Suppressor macrophage (primary cell): ENCODE measurements around the gene LYST.

Experiments used
- DNase-seq, 4 experiments: peaks; one replicate each; pipeline ENCODE4 v3.0.0-alpha.2; 2020 to 2022

The LYST gene

DNA sequence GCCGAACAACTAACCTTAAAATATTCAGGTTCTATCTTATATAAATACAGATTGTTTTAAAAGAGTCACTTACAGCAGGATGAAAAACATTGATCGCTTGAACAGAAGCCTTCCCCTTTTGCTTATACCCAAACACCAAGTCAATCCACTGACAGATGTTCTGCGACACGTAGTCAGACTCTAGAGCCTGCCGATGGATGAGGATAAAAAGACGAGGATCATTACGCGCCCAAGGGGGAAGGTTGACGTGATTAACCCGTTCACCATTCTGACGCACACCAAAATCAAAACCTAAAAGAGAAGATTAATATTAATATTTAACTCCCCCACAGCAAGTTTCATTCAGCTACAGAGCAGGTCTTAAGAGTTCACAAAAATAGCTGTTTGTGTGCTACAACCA lies 157.7 kb downstream of the LYST start:
- no peak for DNase-seq

DNA sequence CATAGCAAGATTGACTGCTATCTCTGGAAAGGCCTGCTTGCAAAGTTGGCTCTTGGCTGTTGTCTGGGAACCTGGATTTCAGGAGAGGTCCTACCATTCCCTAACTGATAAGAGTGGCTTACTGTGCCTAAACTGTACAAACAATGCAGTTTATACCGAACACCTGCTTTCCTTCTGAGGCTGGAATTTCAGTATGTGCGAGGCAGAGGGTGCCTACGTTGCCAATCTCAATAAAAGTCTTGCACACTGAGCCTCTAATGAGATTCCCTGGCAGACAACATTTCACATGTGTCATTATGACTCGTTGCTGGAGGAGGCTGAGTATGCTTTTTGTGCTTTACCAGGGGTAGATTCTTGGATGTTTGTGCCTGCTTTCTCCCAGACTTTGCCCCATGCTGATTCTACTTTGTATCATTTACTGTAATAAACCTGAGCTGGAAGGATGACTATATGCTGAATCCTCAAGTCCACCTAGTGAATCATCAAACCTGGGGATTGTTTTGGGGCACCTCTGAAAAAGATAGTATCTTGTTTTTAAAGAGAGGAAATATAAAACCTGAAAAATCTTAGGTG lies 158.2 kb downstream of the LYST start:
- DNase-seq: no peak

DNA sequence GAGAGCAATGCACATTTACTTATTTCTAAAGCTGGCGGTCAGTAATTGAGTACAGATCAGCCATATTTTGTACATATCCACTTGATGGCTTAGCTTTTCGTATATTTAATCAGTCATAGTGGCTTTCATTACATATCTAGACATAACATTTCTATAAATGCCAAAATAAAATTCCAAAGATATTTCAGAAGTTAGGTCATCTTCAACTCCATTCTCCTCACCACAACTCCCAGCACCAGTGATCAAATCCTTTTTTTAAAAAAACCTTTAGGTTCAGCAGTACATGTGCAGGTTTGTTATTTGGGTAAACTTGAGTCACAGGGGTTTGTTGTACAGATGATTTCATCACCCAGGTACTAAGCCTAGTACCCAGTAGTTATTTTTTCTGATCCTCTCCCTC lies 163.2 kb downstream of the LYST start:
- DNase-seq: no peak

DNA sequence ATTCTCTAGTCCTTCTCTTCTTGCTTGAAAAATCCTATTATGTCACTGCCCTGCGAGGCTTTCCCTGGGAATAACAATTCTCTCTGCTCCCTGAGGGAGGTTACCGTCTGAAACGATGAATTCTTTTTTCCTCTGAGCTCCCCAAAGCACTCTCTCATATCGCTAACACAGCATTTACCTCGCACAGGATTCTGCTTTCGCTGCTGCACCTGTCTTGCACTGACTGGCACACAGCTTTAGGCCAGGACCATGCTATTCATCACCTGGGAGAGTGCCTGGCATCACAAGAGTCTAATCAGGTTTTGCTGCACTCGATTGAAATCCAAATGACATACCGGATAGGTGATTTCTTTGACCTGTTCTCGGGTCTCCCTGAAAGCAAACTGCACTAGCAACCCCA lies 164.3 kb downstream of the LYST start:
- DNase-seq: no peak

DNA sequence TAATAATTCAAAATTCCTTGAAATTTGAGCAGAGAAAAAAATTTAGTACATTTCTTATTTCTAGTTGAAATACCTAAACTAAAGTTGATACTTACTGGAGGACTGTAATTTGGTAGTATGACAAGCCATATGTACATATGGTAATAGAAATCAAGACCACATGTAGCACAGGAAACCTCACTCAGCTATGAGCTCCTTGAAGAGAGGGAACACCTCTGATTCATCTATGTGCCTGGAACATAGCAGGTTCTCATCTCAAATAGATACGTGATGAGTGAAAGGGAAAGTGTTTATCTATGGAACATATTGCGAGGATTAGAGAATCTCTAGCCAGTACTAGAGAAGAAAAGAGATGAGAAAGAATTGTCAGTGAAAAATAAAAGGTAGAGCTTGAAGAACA lies 169.2 kb downstream of the LYST start:
- DNase-seq: no peak

DNA sequence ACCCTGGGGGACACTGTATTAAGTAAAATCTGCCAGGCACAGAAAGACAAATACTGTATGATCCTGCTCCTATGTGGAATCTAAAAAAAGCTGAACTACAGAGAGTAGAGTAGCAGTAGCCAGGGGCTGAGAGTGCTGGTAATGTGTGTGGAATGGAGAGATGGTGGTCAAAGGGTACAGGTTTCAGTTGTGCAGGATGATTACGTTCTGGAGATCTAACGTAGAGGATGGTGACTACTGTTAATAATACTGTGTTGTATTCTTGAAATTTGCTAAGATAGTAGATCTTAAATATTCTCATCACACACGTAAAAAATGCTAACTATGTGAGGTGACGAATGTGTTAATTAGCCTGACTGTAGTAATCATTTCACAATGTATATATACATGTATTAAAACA lies 177.3 kb downstream of the LYST start:
- no peak for DNase-seq

DNA sequence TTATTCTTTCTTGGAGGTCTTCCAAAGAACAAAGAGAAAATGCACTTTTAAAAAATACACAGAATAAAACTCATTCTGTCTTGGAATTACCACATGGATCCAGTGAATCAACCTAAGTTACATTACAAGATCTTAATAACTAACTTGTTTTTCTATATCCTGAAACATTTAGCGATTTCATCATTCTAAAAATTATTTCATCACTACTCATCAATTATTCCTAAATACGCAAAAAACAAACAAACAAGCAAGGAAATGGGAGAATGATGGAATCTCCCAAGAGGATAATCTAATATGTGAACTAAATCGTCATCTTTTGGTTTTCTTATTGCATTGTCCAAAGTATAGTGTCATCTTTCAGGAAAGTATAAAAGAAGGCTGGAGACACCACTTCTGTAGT lies 178.6 kb downstream of the LYST start:
- no peak for DNase-seq

DNA sequence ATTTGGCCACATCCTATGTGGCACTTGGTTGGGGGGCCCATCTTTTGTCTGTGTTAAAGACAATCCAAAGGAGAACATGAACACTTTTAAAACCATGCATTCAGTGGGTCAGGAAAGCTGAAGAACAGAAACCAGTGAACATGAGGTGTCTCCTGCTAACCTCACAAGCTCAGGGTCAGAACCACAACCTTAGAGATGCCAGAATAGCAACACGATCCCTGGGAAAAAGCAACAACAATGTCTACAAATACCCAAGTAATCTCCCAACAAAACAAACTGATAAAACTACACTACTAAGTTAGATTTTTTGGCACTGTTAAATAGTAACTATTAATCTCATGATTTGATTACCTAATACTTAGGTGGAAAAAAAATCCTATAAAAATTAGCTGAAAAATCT lies 183.1 kb downstream of the LYST start:
- no peak for DNase-seq

DNA sequence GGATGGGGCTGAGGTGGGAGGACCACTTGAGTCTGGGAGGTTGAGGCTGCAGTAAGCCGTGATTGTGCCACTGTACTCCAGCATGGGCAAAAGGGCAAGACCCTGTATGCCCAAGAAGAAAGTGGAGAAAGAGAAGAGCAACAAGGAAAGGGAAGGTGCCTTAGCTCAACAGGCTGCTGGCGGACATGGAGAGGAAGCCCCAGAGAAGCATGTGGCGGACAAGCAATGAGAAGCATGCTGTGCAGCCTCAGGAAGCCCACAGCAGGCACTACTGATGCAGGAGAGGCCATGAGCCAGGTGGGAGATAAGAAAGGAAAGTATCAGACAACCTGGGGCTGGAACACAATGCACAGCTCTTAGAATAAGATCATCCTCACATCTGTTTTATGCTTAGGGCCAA lies 184.5 kb downstream of the LYST start:
- no peak for DNase-seq

DNA sequence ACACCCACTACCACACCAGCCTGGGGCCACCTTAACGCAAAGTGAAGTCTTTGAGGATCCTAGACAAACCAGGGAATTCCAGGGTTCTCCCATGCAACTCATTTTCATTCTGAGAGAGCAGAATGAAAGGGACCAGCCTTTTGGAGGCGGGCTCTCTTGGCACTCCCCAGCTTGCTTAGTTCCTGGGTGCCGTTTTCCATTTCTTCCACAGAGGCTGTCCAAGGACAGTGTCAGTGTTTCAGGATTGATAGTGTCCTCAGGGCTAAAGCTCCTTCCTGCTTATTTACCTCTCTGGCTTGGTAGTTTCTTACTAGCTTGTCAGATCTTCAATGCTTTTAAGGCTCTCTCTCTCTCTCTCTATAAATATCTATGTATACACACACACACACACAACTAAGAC lies 187.1 kb downstream of the LYST start:
- peak in 1 of 4 experiments; percentile 11 for DNase-seq

DNA sequence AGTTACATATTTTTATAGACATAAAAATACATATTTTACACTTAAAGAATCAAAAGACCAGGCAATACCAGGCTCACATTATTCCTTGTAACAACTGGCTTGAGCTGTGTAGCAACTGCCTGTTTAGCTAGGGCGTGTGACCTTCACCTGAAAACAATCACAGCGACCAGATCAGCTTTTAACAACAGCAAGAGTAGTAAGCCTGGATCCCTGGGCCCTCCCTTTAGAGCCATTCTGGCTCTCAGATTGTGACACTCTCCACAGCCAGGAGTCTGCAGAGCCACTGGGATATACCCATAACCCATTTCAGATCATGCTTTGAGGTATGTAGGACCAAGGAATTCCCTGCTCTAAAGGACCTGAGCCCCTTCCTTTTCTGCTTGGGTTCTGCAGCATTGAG lies 187.7 kb downstream of the LYST start:
- DNase-seq: no peak

DNA sequence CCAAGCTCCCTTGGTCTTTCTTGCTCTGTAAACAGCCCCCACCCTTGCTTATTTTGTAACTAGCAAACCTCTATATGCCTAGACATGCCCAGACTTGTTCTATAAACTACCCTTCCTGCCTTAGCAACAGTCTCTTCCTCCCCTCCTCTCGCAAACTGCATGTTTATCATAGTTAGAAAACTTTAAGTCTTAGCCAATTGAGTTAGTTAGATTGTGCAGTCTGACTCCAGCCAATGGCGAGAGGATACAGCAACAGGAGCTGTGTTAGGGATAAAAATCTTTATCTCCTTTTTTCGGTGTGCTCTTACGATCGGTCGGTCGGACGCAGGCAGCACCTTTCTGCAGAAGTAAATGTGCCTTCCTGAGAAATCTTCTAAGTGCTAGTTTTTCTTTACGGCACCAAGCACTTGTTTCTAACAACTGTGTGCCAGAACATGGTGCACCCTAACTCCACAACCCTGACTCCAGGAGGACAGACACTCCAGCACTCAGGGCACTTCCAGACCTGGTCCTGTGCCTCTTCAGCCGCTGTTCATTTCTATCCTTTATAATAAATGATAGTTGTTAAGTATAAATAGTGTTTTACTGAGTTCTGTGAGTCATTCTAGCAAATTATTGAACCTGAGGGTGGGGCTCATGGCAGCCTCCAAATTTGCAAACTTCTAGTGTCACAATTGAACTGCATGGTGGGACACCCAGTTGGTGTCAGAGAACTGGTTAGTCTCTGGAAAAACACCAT lies 191.4 kb downstream of the LYST start:
- DNase-seq: no peak

DNA sequence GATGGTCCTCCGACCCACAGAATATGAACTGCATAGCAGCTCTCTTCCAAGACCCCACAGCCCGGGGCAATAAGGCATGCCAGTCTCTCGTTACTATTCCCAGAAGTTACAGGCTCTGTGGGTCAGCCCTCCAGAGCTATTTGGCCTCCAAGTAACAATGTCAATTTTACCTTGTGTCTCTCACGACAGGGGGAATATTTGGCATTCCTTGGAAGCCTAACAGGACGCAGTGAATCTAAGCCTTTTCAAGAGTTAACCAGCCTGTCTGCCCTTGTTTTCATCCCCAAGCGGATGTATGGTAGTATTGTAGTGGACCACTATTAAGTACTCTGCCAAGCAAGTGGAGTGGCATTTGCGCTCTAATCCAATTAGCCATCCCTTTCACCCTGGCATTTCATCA lies 192.7 kb downstream of the LYST start:
- no peak for DNase-seq

DNA sequence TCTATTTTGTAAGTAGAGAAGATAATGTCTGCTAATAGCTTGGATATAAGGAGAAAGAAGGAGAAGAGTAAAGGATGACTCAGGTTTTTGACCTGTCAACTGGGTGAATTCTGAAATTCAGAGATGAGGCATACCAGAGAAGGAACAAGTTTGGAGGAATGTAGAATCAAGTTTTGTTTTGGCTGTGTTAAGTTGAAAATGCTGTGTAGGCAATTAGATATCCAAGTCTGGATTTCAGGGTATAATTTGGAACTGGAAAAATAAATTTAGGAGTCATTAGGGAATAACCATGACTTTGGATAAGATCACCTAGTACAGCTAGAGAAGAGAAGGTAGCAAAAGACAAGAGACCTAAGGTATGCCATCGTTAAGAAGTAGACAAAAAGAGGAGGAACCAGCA lies 194.7 kb downstream of the LYST start:
- no peak for DNase-seq

DNA sequence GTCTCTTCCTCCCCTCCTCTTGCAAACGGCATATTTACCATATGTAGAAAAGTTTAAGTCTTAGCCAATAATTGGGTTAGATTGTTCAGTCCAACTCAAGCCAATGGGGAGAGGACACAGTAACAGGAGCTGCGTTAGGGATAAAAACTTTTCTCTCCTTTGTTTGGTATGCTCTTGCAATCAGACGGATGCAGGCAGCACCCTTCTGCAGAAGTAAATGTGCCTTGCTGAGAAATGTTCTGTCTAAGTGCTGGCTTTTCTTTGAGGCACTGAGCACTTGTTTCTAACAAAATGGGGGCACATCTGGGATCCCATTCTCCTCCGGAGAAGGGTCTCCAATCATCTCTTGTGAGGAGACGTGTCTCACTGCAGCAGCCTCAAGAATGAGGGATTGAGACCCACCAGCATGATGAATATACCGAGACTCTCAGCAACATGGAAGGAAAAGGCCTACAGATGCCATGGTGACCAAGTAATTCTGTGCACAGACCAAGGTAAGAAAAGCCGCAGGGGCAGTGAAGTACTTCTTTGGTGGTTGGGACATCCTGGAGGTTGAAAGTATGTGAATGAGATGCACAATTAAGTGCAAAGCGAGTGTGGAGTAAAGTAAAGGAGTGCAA lies 196.4 kb downstream of the LYST start:
- DNase-seq: peak in 2 of 4 experiments; percentile 12

DNA sequence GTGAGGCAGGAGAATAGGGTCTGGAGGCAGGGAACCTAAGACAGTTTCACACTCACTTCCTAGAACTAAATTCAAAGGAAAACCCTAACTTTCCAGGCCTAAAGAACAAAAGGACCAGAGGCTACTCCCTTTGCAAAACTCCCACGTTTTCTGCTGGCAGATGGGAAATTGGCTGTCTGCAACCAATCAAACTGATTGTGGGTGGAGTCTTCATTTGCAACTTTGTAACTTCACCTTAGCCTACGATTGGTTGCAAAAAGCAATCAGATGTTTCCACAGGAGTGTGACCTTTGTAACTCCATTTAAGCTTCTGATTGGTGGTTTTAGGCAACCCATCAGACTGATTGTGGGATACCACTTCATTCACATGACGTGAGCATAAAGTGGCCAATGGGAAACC lies 197.4 kb downstream of the LYST start:
- DNase-seq: no peak

DNA sequence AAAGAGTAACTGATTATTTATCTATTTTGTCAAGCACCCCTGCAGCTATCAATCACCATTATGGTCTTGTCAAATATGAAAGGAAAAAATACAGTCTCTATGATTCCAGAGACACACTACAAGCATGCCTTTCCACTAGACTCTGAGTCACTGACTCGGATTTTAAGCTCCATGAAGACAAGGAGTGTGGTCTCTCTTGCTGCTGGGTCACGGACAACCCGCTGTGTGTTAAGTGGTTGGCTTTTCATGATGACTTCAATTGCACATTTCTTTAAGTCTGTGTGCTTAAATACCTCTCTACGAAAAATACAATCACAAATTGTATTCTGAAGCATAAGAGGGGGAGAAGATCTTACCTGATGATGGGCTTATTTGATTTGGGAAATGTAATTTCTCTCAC lies 203.1 kb downstream of the LYST start:
- DNase-seq: no peak

DNA sequence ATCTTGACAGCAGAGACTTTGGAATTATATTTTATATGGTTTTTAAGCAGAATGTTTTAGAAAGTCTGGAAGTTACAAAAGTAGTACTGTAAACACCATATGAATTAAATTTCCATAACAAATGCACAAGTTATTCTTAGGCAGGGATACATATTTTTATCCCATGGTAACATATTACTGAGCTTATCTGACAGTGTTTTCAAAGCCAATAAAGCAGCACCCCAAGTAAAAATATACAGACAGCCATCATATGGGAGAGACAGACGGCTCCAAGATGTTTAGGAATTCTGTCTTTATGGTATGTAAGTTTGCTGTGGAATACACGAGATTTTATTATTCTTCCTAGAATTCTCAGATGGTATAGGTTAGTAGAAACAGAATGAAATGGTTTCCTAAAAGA lies 205.1 kb downstream of the LYST start:
- no peak for DNase-seq

DNA sequence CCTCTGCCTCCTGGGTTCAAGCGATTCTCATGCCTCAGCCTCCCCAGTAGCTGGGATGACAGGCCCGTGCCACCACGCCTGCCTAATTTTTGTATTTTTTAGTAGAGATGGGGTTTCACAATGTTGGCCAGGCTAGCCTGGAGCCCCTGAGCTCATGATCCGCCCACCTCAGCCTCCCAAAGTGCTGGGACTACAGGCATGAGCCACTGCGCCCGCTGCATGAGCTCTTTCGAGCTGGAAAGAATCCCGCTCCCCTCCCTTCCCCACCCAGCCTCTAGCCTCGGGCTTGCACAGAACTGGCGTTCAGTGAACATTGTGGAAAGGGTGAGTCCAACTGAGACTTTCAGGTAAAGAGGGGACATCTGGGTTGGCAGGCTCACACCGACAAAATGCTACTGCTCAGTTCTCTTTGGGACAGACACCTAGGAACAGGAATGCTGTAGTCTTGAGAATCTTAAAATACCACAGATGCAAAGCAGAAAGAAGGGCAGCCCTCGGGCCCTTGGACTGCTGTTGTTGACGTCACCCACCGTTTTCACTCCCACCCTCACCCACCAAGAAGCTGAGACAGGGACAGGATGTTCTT lies 207.4 kb downstream of the LYST start:
- DNase-seq: no peak

DNA sequence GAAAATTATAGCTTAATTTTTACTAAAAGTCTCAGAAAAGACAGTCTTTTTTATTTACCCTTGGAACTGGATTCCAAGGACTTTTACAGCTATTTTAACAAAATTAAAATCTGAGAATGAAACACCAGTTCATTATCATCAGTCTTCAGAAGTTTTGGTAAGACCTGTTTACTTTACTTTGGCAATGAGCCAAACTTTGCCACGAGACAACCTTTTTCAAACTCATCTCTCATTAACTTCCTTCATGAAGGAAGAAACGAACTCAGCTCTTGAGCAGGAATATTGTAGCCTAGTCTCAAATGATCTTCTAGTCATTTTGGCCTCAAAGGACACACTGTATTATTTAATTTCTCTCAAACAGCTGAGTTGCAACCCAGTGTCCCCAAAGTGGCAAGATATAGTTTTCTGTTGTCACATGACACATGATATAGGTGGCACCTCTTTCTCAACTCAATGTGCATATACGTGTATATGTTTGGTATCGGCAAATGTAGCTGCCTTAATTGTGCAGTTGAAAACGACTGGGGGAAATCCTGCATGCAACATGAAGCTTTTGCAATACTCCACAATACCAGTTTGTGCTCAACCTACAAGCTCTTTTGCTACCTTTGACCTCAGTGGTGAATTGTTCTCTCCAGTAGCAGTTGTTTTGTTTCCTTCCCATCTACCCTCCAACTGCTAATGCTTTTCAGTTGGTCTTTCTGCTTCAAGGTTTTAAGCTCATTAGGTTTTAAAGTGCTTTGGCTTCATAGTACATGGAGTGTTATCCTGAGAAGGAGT lies 208.8 kb downstream of the LYST start:
- peak in 1 of 4 experiments; percentile 9 for DNase-seq

DNA sequence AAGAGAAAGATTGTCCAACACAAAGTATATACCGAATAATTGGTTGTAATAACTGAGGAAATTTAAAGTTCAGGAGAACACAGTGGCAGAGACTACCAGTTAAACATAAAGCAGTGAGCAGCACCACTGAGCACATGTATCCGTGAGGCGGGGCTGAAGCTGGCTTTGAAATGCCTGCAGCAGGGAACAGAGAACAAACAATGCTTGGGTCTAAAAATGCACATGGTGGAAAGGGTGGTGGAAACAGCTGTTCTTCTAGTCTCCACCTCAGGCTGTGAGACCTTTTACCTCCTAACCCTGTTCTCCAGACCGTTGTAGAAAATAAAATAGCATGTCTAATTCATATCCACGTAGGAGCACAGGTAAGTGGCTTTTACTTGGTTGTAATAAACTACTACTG lies 209.4 kb downstream of the LYST start:
- no peak for DNase-seq

DNA sequence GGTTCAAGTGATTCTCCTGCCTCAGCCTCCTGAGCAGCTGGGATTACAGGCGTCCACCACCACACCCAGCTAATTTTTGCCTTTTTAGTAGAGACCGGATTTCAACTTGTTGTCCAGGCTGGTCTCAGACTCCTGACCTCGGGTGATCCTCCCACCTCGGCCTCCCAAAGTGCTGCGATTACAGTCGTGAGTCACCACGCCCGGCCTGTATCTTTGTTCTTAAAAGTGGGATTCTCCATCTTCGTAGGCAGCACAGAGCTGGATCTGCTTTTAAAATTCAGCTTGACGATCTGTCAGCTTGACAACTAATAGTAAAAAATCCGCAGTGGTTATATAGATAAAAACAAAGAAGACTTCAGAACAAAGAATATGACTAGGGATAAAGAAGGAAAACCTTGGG lies 214.3 kb downstream of the LYST start:
- no peak for DNase-seq

DNA sequence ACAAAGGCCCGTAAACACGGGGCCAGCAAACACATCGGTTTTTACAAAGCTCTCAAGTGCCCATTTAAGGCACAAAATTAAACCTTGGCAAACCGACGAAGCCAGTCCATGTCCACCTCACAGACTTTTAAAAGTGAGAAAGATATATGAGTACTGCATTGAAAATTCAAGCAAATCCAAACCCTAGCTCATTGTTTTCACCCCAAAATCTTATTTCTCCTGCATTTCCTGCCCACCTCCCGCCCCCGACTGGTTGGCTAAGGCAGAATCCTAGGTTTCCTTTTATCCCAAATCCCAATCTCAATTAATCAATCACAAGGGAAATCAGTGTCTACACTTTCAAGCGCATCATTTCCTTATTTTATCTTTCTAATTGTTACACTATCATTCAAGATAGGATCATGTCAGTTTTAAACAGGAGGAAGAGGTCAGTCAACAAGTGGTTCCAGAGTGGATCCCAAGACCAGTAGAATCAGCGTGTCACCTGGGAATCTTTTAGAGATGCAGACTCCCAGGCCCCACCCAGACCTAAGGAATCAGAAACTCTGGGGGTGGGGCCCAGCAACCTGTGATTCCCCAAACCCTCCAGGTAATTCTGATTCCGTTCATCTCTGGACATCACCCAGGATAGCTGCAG lies 215.4 kb downstream of the LYST start:
- no peak for DNase-seq
